ENCODE measurements around the gene LURAP1L.

The LURAP1L gene

GRCh38 chr9:12815888-12816287 is 41.1 kb downstream of the LURAP1L start:
- Histone ChIP-seq H3K36me3 (ENCODE audit: insufficient read depth, low read length) (no peaks in the 10 kb centered on the region), H3K9me2 (ENCODE audit: low read depth, low read length) (no peaks in the 10 kb centered on the region), H3K4me2 (ENCODE audit: low read length) (no peak overlapping the region), H3K4me3 (ENCODE audit: low read depth, low read length, poor library complexity, severe bottlenecking) (no peak overlapping the region), H3K9ac (ENCODE audit: low read length) (no peak overlapping the region), H3F3A (ENCODE audit: insufficient read depth, low read length) (no peaks in the 10 kb centered on the region), H4K20me1 (ENCODE audit: insufficient read depth, low read length) (no peaks in the 10 kb centered on the region), H2AFZ (ENCODE audit: low read length) (no peak overlapping the region), H3K4me1 (ENCODE audit: insufficient read depth, low read length, severe bottlenecking) (no peaks in the 10 kb centered on the region), H3K79me2 (ENCODE audit: insufficient read depth, low read length) (no peaks in the 10 kb centered on the region), H3K27me3 (ENCODE audit: insufficient read depth, low read length) (no peaks in the 10 kb centered on the region), H3K27ac (ENCODE audit: low read depth, low read length, poor library complexity, severe bottlenecking) (no peak overlapping the region), H3K9me3 (ENCODE audit: low read length) (no peaks in the 10 kb centered on the region)
- TF ChIP-seq EZH2 (IDR thresholded peaks at IDR 0.05; ENCODE audit: borderline replicate concordance, low read length) (no peak), CTCF (IDR thresholded peaks at IDR 0.05; ENCODE audit: low read length) (no peak)

GRCh38 chr9:12816656-12817101 is 41.9 kb downstream of the LURAP1L start:
- Histone ChIP-seq H3F3A (ENCODE audit: insufficient read depth, low read length) (no peaks in the 10 kb centered on the region), H3K79me2 (ENCODE audit: insufficient read depth, low read length) (no peaks in the 10 kb centered on the region), H3K4me3 (ENCODE audit: low read depth, low read length, poor library complexity, severe bottlenecking) (no peak overlapping the region), H3K27me3 (ENCODE audit: insufficient read depth, low read length) (no peaks in the 10 kb centered on the region), H3K9me3 (ENCODE audit: low read length) (no peaks in the 10 kb centered on the region), H3K9ac (ENCODE audit: low read length) (no peak overlapping the region), H3K4me1 (ENCODE audit: insufficient read depth, low read length, severe bottlenecking) (no peaks in the 10 kb centered on the region), H3K9me2 (ENCODE audit: low read depth, low read length) (no peaks in the 10 kb centered on the region), H4K20me1 (ENCODE audit: insufficient read depth, low read length) (no peaks in the 10 kb centered on the region), H3K36me3 (ENCODE audit: insufficient read depth, low read length) (no peaks in the 10 kb centered on the region), H2AFZ (ENCODE audit: low read length) (no peak overlapping the region), H3K27ac (ENCODE audit: low read depth, low read length, poor library complexity, severe bottlenecking) (no peak overlapping the region), H3K4me2 (ENCODE audit: low read length) (no peak overlapping the region)
- TF ChIP-seq EZH2 (IDR thresholded peaks at IDR 0.05; ENCODE audit: borderline replicate concordance, low read length) (no peak), CTCF (IDR thresholded peaks at IDR 0.05; ENCODE audit: low read length) (no peak)

- H3K4me2 ChIP-seq (ENCODE audit: low read length), result no peak overlapping the region
- no peak overlapping the region for H3K9ac ChIP-seq (ENCODE audit: low read length)
- no peaks in the 10 kb centered on the region for H4K20me1 ChIP-seq (ENCODE audit: insufficient read depth, low read length)
- H3K36me3 ChIP-seq (ENCODE audit: insufficient read depth, low read length), result no peaks in the 10 kb centered on the region
- H3F3A ChIP-seq (ENCODE audit: insufficient read depth, low read length), result no peaks in the 10 kb centered on the region
- H3K9me2 ChIP-seq (ENCODE audit: low read depth, low read length), result no peaks in the 10 kb centered on the region
- H3K27ac ChIP-seq (ENCODE audit: low read depth, low read length, poor library complexity, severe bottlenecking), result no peak overlapping the region
- no peaks in the 10 kb centered on the region for H3K27me3 ChIP-seq (ENCODE audit: insufficient read depth, low read length)
- no peaks in the 10 kb centered on the region for H3K9me3 ChIP-seq (ENCODE audit: low read length)
- H2AFZ ChIP-seq (ENCODE audit: low read length), result no peak overlapping the region
- no peaks in the 10 kb centered on the region for H3K4me1 ChIP-seq (ENCODE audit: insufficient read depth, low read length, severe bottlenecking)
- TF ChIP-seq EZH2 (IDR thresholded peaks at IDR 0.05; ENCODE audit: borderline replicate concordance, low read length) (no peak), CTCF (IDR thresholded peaks at IDR 0.05; ENCODE audit: low read length) (no peak)
- no peaks in the 10 kb centered on the region for H3K79me2 ChIP-seq (ENCODE audit: insufficient read depth, low read length)
- H3K4me3 ChIP-seq (ENCODE audit: low read depth, low read length, poor library complexity, severe bottlenecking), result no peak overlapping the region
Observed at GRCh38 chr9:12817702-12818101, 42.9 kb downstream of the LURAP1L start.

Data from OCI-LY1 (cell line).